ENCODE measurements around the gene CDCA3. TPM values are rescaled to one million over a fixed set of nuclear protein-coding genes. Genes with fewer than 3 reads are reported as not detected.

The CDCA3 gene
- total RNA-seq, 1 donor: 0.10 TPM

- Histone ChIP-seq H3K27me3 (ENCODE audit: insufficient read depth, low read length) (peaks cover 13% of the 10 kb centered on the region), H3K4me3 (ENCODE audit: low read length) (no peak overlapping the region), H3K4me1 (ENCODE audit: insufficient read depth, low read length) (peaks cover 7% of the 10 kb centered on the region), H3K9me3 (ENCODE audit: low read depth, low read length) (no peaks in the 10 kb centered on the region)
These were observed 16.8 kb downstream of the CDCA3 start for GRCh38 chr12:6834254-6834653.

GRCh38 chr12:6833189-6833890 is 17.7 kb downstream of the CDCA3 start:
- Histone ChIP-seq H3K9me3 (ENCODE audit: low read depth, low read length) (no peaks in the 10 kb centered on the region), H3K27me3 (ENCODE audit: insufficient read depth, low read length) (peaks cover 18% of the 10 kb centered on the region), H3K4me3 (ENCODE audit: low read length) (no peak overlapping the region), H3K4me1 (ENCODE audit: insufficient read depth, low read length) (peaks cover 16% of the 10 kb centered on the region)

- Histone ChIP-seq H3K4me3 (ENCODE audit: low read length) (no peak overlapping the region), H3K9me3 (ENCODE audit: low read depth, low read length) (no peaks in the 10 kb centered on the region), H3K27me3 (ENCODE audit: insufficient read depth, low read length) (peaks cover 25% of the 10 kb centered on the region), H3K4me1 (ENCODE audit: insufficient read depth, low read length) (peaks cover 23% of the 10 kb centered on the region)
These were observed 19.0 kb downstream of the CDCA3 start for GRCh38 chr12:6832125-6832524.

- peaks cover 31% of the 10 kb centered on the region for H3K27me3 ChIP-seq (ENCODE audit: insufficient read depth, low read length)
- H3K9me3 ChIP-seq (ENCODE audit: low read depth, low read length): no peaks in the 10 kb centered on the region
- no peak overlapping the region for H3K4me3 ChIP-seq (ENCODE audit: low read length)
- H3K4me1 ChIP-seq (ENCODE audit: insufficient read depth, low read length): peaks cover 23% of the 10 kb centered on the region
These were observed 19.6 kb downstream of the CDCA3 start for GRCh38 chr12:6831450-6831995.

- H3K9me3 ChIP-seq (ENCODE audit: low read depth, low read length): no peaks in the 10 kb centered on the region
- peaks cover 23% of the 10 kb centered on the region for H3K4me1 ChIP-seq (ENCODE audit: insufficient read depth, low read length)
- H3K27me3 ChIP-seq (ENCODE audit: insufficient read depth, low read length): peaks cover 34% of the 10 kb centered on the region
- H3K4me3 ChIP-seq (ENCODE audit: low read length): no peak overlapping the region
These were observed 20.1 kb downstream of the CDCA3 start for GRCh38 chr12:6830999-6831398.

- H3K27me3 ChIP-seq (ENCODE audit: insufficient read depth, low read length): peaks cover 36% of the 10 kb centered on the region
- H3K4me3 ChIP-seq (ENCODE audit: low read length): no peak overlapping the region
- H3K9me3 ChIP-seq (ENCODE audit: low read depth, low read length): no peaks in the 10 kb centered on the region
- H3K4me1 ChIP-seq (ENCODE audit: insufficient read depth, low read length): peaks cover 19% of the 10 kb centered on the region
These were observed 20.7 kb downstream of the CDCA3 start for GRCh38 chr12:6830286-6830890.

GRCh38 chr12:6829536-6830220 is 21.4 kb downstream of the CDCA3 start:
- Histone ChIP-seq H3K27me3 (ENCODE audit: insufficient read depth, low read length) (peaks cover 38% of the 10 kb centered on the region), H3K4me1 (ENCODE audit: insufficient read depth, low read length) (peaks cover 19% of the 10 kb centered on the region), H3K4me3 (ENCODE audit: low read length) (no peak overlapping the region), H3K9me3 (ENCODE audit: low read depth, low read length) (no peaks in the 10 kb centered on the region)

- H3K4me3 ChIP-seq (ENCODE audit: low read length): peak overlapping the region; percentile 37
- no peaks in the 10 kb centered on the region for H3K9me3 ChIP-seq (ENCODE audit: low read depth, low read length)
- H3K27me3 ChIP-seq (ENCODE audit: insufficient read depth, low read length): peaks cover 38% of the 10 kb centered on the region
- peaks cover 19% of the 10 kb centered on the region for H3K4me1 ChIP-seq (ENCODE audit: insufficient read depth, low read length)
These were observed 22.1 kb downstream of the CDCA3 start for GRCh38 chr12:6828781-6829535.

GRCh38 chr12:6827982-6828780 is 22.9 kb downstream of the CDCA3 start, which contains the start of gene P3H3:
P3H3 (plus strand) TSS chr12:6828407; CDS start chr12:6828441, 34 bp downstream.
- Histone ChIP-seq H3K9me3 (ENCODE audit: low read depth, low read length) (no peaks in the 10 kb centered on the region), H3K4me1 (ENCODE audit: insufficient read depth, low read length) (peaks cover 19% of the 10 kb centered on the region), H3K27me3 (ENCODE audit: insufficient read depth, low read length) (peaks cover 38% of the 10 kb centered on the region), H3K4me3 (ENCODE audit: low read length) (peak within 1 kb of the TSS; percentile 37)

- Histone ChIP-seq H3K4me1 (ENCODE audit: insufficient read depth, low read length) (peaks cover 19% of the 10 kb centered on the region), H3K4me3 (ENCODE audit: low read length) (no peak overlapping the region), H3K27me3 (ENCODE audit: insufficient read depth, low read length) (peaks cover 38% of the 10 kb centered on the region), H3K9me3 (ENCODE audit: low read depth, low read length) (no peaks in the 10 kb centered on the region)
These were observed 23.6 kb downstream of the CDCA3 start for GRCh38 chr12:6827437-6827911.

GRCh38 chr12:6826734-6827436 is 24.2 kb downstream of the CDCA3 start:
- Histone ChIP-seq H3K9me3 (ENCODE audit: low read depth, low read length) (no peaks in the 10 kb centered on the region), H3K4me3 (ENCODE audit: low read length) (no peak overlapping the region), H3K4me1 (ENCODE audit: insufficient read depth, low read length) (peaks cover 25% of the 10 kb centered on the region), H3K27me3 (ENCODE audit: insufficient read depth, low read length) (peaks cover 43% of the 10 kb centered on the region)

GRCh38 chr12:6826125-6826733 is 24.9 kb downstream of the CDCA3 start:
- H3K27me3 ChIP-seq (ENCODE audit: insufficient read depth, low read length): peaks cover 43% of the 10 kb centered on the region
- no peaks in the 10 kb centered on the region for H3K9me3 ChIP-seq (ENCODE audit: low read depth, low read length)
- H3K4me1 ChIP-seq (ENCODE audit: insufficient read depth, low read length): peaks cover 28% of the 10 kb centered on the region
- H3K4me3 ChIP-seq (ENCODE audit: low read length): no peak overlapping the region

- no peak overlapping the region for H3K4me3 ChIP-seq (ENCODE audit: low read length)
- H3K27me3 ChIP-seq (ENCODE audit: insufficient read depth, low read length): peaks cover 43% of the 10 kb centered on the region
- H3K4me1 ChIP-seq (ENCODE audit: insufficient read depth, low read length): peaks cover 35% of the 10 kb centered on the region
- no peaks in the 10 kb centered on the region for H3K9me3 ChIP-seq (ENCODE audit: low read depth, low read length)
These were observed 25.5 kb downstream of the CDCA3 start for GRCh38 chr12:6825398-6826124.
